ENCODE data around the gene CCL17. TPM values are rescaled to one million over a fixed set of nuclear protein-coding genes. Genes with fewer than 3 reads are reported as not detected.

CCL17 gene
- total and polyA plus RNA-seq, 10 of the 15 experiments (the other 5 are each of a cell fraction or from before 2014, with no cell fraction given), result 1.2 to 84.9 (median 34.2) TPM

GRCh38 chr16:57389087-57389468 lies 15.5 kb upstream of the CCL17 start:
- ChIA-PET POLR2A (no interaction called here), CTCF (no interaction called here), SMC1A (ENCODE audit: uncharacterized antibody, unreplicated experiment) (interaction anchor here (1.7 kb wide), 1 partner anchor 16 kb away, joined by 3 read pairs; the partner anchor contains the start of gene CCL17), RAD21 (ENCODE audit: unreplicated experiment) (no interaction called here)
- in situ Hi-C loops (cut with MboI) (no loop called here), intact Hi-C loops (cut with micrococcal nuclease; ENCODE audit: unreplicated experiment) (loop anchor here (2.0 kb wide), 1 partner anchor 24 kb away; no protein-coding TSS in a partner anchor)
- ATAC-seq (no peak), DNase-seq (ENCODE audit: low read depth, low spot score) (no peak), FAIRE-seq (peak; percentile 27)
- no peaks in the 10 kb centered on the region for H3K36me3 ChIP-seq (ENCODE audit: control insufficient read depth in 2 of 2, insufficient read depth in 2 of 2, low read length in 1 of 2)
- H3K79me2 ChIP-seq (ENCODE audit: control insufficient read depth, insufficient read depth, low read length), result no peaks in the 10 kb centered on the region
- peaks cover 41% of the 10 kb centered on the region for H3K4me1 ChIP-seq (ENCODE audit: control insufficient read depth, insufficient read depth, low read length)
- no peak overlapping the region for H3K4me3 ChIP-seq
- no peaks in the 10 kb centered on the region for H3K27me3 ChIP-seq (replicated peaks in 1 of 2; ENCODE audit: control insufficient read depth in 2 of 2, insufficient read depth in 2 of 2, low read length in 1 of 2)
- TF ChIP-seq EED (IDR thresholded peaks at IDR 0.05; ENCODE audit: low read depth), result no peak
- no peak for TF ChIP-seq MEF2B (IDR thresholded peaks at IDR 0.05; ENCODE audit: partially characterized antibody, poor library complexity, severe bottlenecking)
- no peak for TF ChIP-seq ASH2L (IDR thresholded peaks at IDR 0.05; ENCODE audit: borderline replicate concordance, low read depth)
- no peak for TF ChIP-seq E2F8 (IDR thresholded peaks at IDR 0.05; ENCODE audit: low read depth, partially characterized antibody)
- no peak for TF ChIP-seq DPF2 (IDR thresholded peaks at IDR 0.05)
- TF ChIP-seq MTA3 (IDR thresholded peaks at IDR 0.05; ENCODE audit: borderline replicate concordance, low read length), result peak; percentile 8; the same call in 1 of the 2 replicates
- TF ChIP-seq CTCF (IDR thresholded peaks at IDR 0.05 in 2 of 3, conservative IDR thresholded peaks at IDR 0.05 in 1 of 3; ENCODE audit: control insufficient read depth in 2 of 3, extremely low read depth in 1 of 3, insufficient read depth in 1 of 3, low read depth in 3 of 3, low read length in 3 of 3), result no peak
- no peak for TF ChIP-seq CREM (IDR thresholded peaks at IDR 0.05; ENCODE audit: low read depth)
- H3K9me3 ChIP-seq (replicated peaks; ENCODE audit: control insufficient read depth, insufficient read depth, low read length), result no peaks in the 10 kb centered on the region
- H3K9ac ChIP-seq (ENCODE audit: control insufficient read depth, insufficient read depth, low read length), result no peak overlapping the region
- no peak overlapping the region for H3K4me2 ChIP-seq (ENCODE audit: control insufficient read depth, insufficient read depth)
- no TSS peak for BruUV-seq (replicated peaks)
- H4K20me1 ChIP-seq (ENCODE audit: control insufficient read depth, insufficient read depth), result no peaks in the 10 kb centered on the region
- 93% methylated on average over 3 of the region's 3 CpGs for WGBS (ENCODE audit: insufficient coverage, insufficient replicate concordance, low lambda C conversion rate, missing lambda C conversion rate)
- no peak overlapping the region for H2AFZ ChIP-seq (ENCODE audit: control insufficient read depth, low read depth, low read length)
- no peak overlapping the region for H3K27ac ChIP-seq (ENCODE audit: control insufficient read depth, insufficient read depth)
